ENCODE data around the gene TAF4.

TAF4 gene

GRCh38 chr20:62043131-62043914 lies 22.4 kb downstream of the TAF4 start:
- no peak for DNase-seq

DNA sequence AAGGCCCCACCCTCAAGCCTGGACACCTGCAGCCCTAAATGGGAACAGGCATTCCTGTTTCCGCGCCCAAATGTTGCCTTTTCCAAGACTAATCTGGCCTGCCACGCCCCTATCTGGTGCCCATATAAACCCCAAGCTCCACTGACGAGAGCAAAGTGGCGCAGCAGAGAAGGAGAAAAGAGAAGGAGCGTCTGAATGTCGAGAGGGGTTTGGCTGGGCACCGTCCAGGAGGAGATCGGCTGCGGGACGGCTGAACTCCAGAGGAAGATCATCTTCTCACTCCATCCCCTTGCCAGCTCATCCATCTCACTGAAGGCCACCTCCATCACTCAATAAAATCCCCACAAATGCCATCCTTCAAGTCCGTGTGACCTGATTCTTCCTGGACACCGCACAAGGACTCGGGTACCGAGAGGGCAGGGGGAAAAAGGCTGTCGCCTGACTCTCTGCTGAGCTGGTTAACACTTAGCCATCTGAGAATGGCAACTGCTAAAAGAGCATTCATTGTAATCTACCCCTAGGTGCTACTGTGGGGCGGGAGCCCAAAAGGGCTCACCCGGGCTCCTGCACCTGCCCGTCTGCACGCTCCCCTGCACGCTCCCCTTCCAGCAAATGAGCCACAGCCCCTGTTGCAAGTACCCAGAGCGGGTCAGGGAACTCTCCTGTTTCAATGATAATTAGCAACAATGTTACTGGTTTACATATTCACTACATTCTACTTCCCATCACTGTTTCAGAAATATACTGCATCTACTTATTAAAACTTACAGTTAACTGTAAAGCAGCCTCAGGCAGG lies 23.5 kb downstream of the TAF4 start:
- DNase-seq: no peak

DNA sequence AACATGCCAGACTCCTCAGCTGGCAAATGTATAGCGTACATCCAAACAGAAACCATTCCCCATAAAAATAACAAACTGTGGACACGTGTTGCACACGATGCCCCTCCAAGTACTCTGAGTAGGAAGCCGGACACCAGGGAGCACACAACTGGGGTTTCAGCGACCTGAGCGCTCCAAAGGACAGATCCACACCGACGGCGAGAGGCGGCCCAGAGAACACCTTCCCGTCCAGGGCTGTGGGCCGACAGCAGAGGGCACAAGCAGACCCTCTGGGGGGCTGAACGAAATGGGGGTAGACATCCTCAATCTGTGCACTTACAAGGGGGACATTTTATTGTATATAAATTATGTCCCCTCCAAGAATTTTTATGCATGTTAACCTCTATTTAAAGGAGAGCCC lies 24.7 kb downstream of the TAF4 start:
- DNase-seq: no peak

- no peak for DNase-seq
These were observed 25.2 kb downstream of the TAF4 start for GRCh38 chr20:62040381-62040922.

- no peak for DNase-seq
These were observed 25.9 kb downstream of the TAF4 start for GRCh38 chr20:62039738-62040137.

DNA sequence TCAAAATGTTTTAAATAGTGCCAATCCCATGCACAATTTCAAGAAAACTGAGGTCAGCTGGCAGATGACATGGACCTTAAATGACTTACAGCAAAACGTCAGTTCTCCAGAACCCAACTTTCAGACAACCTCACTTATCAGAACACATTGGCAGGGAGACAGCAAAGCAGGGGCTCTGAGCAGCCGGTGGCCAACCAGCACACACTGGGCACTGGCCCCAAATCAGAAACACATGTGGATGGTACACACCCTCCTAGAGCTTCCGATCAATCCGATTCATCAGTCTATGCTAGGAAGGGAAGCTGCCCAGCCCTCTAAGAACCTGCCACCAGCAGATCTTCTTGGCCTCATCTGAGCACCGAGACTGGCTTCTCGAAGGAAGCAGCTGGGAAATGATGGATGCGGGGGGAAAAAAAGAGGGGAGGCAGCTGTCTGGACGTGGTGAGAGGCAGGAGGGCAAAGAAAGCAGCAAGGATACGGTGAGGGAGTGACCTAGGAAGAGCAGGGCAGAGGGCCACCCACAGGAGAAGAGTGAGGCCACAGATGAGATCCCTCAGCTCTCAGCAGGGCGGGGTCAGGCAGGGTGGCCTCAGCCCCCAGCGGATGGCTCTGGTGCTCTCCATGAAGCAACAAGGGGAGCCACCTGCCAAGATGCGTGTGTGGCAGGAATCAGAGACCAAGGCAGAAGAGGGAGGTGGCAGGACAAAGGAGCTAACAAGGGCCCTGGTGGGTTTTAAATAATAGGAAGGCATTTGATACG lies 32.9 kb downstream of the TAF4 start:
- DNase-seq: no peak

- no peak for DNase-seq
These were observed 34.1 kb downstream of the TAF4 start for GRCh38 chr20:62031462-62032092.

- DNase-seq: no peak
These were observed 34.7 kb downstream of the TAF4 start for GRCh38 chr20:62030834-62031434.

DNA sequence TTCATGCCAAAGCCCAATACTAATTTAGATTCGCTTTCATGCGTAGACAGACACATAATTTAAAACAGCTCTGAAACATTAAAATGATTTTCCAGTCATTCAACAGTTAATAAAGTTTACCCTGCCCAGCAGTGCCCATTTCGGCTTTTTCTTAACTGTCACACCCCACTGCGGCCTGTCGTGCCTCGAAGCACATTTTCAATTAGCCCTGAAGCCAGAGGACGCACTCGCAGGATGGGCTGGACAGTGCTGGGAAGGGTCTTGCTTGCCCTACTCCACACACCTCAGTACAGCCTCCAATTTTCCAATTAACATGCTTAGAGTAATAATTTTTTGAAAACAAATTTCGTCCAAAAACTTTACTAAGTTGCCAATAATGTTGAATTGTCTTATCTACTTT lies 35.3 kb downstream of the TAF4 start:
- DNase-seq: no peak

GRCh38 chr20:62029949-62030348 lies 35.7 kb downstream of the TAF4 start:
- no peak for DNase-seq

DNA sequence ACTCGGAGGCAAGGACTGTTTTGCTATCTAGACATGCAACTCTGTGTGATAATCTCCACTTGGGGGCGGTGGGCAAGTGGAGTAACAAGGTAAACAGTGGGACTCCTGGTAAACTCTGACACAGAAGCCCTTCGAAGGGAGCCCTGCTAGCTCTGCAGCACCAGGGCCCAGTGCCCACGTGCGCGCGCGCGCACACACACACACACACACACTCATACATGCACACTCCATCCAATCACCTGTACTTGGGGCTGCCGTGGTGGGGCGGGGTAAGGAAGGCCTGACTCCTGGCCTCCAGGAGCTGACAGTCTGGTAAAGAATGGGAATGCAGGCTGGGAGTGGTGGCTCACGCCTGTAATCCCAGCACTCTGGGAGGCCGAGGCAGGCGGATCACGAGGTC lies 36.4 kb downstream of the TAF4 start:
- DNase-seq: no peak

DNA sequence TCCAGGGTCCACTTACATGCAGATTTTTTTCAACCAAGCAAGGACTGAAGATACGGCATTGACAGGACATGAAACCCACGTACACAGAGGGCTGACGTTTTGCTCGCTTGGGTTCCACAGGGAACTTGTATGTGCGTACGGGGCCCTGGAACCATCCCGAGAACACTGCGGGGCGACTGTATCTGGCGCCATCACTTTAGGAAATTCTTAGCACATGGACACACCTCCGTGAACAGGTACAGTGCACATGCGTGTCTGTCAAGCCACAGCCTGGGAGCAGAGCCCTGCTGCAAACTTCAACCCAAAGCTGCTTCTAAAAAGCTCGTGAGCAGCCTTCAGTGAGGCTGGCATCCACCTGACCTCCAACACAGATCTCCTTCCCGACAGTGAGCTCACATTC lies 37.3 kb downstream of the TAF4 start:
- DNase-seq: no peak

GRCh38 chr20:62027698-62028321 lies 37.9 kb downstream of the TAF4 start:
- no peak for DNase-seq

- no peak for DNase-seq
These were observed 38.6 kb downstream of the TAF4 start for GRCh38 chr20:62027116-62027515.

GRCh38 chr20:62026564-62026856 lies 39.2 kb downstream of the TAF4 start:
- no peak for DNase-seq

DNA sequence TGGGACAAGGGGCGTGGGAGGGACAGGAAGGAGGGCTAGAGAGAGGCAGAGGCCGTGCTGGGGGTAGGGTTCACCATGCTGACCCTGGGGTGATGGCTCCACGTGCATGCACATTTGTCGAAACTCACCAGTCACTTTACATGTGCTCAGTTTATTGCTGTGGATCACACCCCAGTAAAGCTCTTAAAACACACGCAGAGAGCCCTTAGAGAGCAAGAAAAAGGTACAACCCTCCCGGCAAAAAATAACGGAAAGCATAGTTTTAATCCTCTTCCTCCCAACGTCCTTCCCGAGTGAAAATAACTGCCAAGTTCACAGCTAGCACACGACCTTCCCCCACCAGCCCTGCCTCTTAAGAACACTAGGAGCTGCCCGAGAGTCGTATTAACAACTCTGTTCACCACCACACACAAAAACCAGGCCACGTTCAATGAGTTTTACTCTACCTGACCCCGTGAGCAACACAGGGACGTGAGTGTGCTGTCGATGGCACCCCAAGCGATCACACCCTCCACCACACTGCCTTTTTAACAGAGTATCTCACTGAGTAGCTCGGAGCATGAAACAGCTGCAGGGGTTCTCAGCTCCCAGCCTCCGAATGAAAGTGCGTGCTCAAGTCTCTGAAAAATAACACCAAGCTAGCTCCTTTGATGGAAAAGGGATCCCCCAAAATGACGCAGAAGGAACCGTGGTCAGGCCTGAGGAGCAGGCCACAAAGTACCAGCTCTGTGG lies 39.7 kb downstream of the TAF4 start:
- no peak for DNase-seq

DNA sequence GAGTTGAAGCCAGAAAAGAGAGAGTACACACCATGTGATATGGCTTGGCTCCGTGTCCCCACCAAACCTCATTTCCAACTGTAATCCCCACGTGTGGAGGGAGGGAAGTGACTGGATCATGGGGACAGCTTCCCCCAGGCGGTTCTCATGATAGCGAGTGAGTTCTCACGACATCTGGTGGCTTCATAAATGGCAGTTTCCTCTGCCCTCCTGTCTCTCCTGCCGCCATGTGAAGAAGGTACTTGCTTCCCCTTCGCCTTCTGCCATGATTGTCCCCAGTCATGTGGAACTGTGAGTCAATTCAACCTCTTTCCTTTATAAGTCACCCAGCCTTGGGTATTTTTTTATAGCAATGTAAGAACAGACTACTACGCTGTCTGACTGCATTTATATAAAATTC lies 40.3 kb downstream of the TAF4 start:
- DNase-seq: no peak

- no peak for DNase-seq
These were observed 41.7 kb downstream of the TAF4 start for GRCh38 chr20:62023935-62024334.

DNA sequence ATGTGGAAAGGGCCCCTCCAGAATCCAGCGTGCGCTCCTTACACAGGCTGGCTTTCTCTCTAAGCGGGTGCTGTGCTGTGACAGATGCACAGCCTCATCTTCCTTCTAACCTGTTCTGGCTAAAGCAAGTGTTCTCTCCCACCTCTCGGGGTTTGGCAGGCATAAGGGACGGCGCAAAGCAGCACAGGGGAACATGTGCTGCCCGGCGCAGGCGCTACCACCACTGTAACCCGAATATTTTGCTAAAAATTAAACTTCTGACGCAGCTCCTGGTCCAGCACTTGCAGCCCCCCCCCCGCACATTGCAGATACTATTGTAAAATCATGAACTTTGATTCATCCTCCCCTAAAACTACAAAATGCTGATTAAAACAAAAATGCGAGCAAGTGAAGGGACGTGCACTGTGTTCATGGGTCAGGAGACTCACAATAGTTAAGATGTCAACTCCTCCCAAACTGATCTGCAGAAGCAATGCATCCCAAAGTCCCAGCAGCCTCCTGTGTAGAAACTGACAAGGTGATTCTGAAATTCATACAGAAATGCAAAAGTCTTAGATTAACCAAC lies 43.0 kb downstream of the TAF4 start:
- DNase-seq: no peak

GRCh38 chr20:62021793-62022385 lies 43.8 kb downstream of the TAF4 start:
- DNase-seq: no peak

All from NCI-H446 (cell line).